ENCODE measurements around the gene SLC44A3.

DNA sequence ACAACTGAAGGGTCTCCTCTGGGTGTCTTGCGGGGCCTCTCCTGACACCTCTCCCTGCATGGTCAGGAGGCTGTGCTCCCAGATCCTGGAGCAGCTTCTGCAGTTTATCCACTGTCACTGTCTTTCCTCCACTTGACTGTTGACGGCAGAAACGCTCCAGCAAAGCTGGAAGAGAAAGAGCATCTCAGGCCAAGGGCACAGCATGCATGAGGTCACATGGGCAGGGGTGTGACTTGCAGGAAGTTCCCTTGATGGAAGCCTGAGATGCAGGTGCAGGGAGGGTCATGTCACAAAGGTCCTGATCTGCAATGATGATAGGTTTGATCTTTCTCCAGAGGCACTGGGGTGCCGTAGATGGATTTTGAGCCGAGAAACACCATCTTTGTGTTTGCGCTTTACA lies 23.3 kb downstream of the SLC44A3 start:
- TF ChIP-seq CTCF (conservative IDR thresholded peaks at IDR 0.05) (no peak), ZFX (IDR thresholded peaks at IDR 0.05) (no peak)

Measured in C4-2B (cell line).